WTC11 (cell line): Measurements from ENCODE around the gene KIRREL3. TPM values are rescaled to one million over a fixed set of nuclear protein-coding genes. Genes with fewer than 3 reads are reported as not detected.

Experiments
- ATAC-seq: fragments of 200-7000 bp; cut with Tn5 transposase; 2 replicates; pipeline ENCODE4 v1.10.0; 2021; ENCODE audit warnings: mild to moderate bottlenecking, moderate library complexity
- CTCF ChIA-PET: fragments of 300-600 bp; sonication (Branson Sonifier 250); formaldehyde crosslinking; loops from one replicate; lab custom pipeline; 2021; ENCODE audit warnings: antibody characterized with exemption; lab: Charles Lee
- POLR2A ChIA-PET: fragments of 350-600 bp; sonication (Branson Sonifier 250); formaldehyde crosslinking; loops from one replicate; lab custom pipeline; 2021; ENCODE audit warnings: antibody characterized with exemption; lab: Charles Lee
- DNase-seq: peaks from one replicate; pipeline ENCODE4 v3.0.0; 2021; ENCODE audit warnings: low spot score
- H3K27ac Mint-ChIP-seq: 2 replicates; pipeline ENCODE4 v1.8.0; 2021; ENCODE audit warnings: mixed read lengths
- H3K27me3 Mint-ChIP-seq: 2 replicates; pipeline ENCODE4 v1.8.0; 2021; ENCODE audit warnings: low read depth, mild to moderate bottlenecking, moderate library complexity, mixed read lengths
- H3K36me3 Mint-ChIP-seq: 2 replicates; pipeline ENCODE4 v1.8.0; 2021; ENCODE audit warnings: mixed read lengths
- H3K4me1 Mint-ChIP-seq: 2 replicates; pipeline ENCODE4 v1.8.0; 2022; ENCODE audit warnings: mixed read lengths
- H3K4me3 Mint-ChIP-seq: 2 replicates; pipeline ENCODE4 v1.8.0; 2021; ENCODE audit warnings: mild to moderate bottlenecking, moderate library complexity, mixed read lengths
- H3K9me3 Mint-ChIP-seq: 2 replicates; pipeline ENCODE4 v1.8.0; 2021; ENCODE audit warnings: mixed read lengths
- AFF4 ChIP-seq: sonication (generic); formaldehyde crosslinking; IDR thresholded peaks from 2 replicates; pipeline ENCODE4 v1.8.1; 2023; ENCODE audit warnings: mild to moderate bottlenecking, missing genetic modification reagents, borderline replicate concordance
- ARID4B ChIP-seq: sonication (generic); formaldehyde crosslinking; IDR thresholded peaks from 2 replicates; pipeline ENCODE4 v1.8.0; 2023; ENCODE audit warnings: missing genetic modification reagents, mild to moderate bottlenecking, borderline replicate concordance
- ATF2 ChIP-seq: sonication (generic); formaldehyde crosslinking; IDR thresholded peaks from 2 replicates; pipeline ENCODE4 v1.8.1; 2022; ENCODE audit warnings: low read depth, missing genetic modification reagents, borderline replicate concordance
- ERG ChIP-seq: fragments of 250-450 bp; sonication (Bioruptor Pico); IDR thresholded peaks from 2 replicates; pipeline ENCODE4 v1.8.0; 2021; ENCODE audit warnings: mild to moderate bottlenecking
- JAZF1 ChIP-seq: fragments of 250-450 bp; sonication (Bioruptor Pico); IDR thresholded peaks from 2 replicates; pipeline ENCODE4 v1.9.0; 2021; ENCODE audit warnings: moderate library complexity, mild to moderate bottlenecking, inconsistent platforms
- NFATC4 ChIP-seq: fragments of 250-450 bp; sonication (Bioruptor Pico); IDR thresholded peaks from 2 replicates; pipeline ENCODE4 v1.9.0; 2021; ENCODE audit warnings: mild to moderate bottlenecking
- PREB ChIP-seq: sonication (generic); formaldehyde crosslinking; IDR thresholded peaks from 2 replicates; pipeline ENCODE4 v1.8.1; 2022; ENCODE audit warnings: mild to moderate bottlenecking, missing genetic modification reagents, moderate library complexity, borderline replicate concordance
- RELA ChIP-seq: sonication (generic); formaldehyde crosslinking; IDR thresholded peaks from 2 replicates; pipeline ENCODE4 v1.8.1; 2022; ENCODE audit warnings: missing genetic modification reagents, mild to moderate bottlenecking, borderline replicate concordance
- STAT6 ChIP-seq: sonication (generic); formaldehyde crosslinking; conservative IDR thresholded peaks from 2 replicates; pipeline ENCODE4 v1.8.1; 2023; ENCODE audit warnings: mild to moderate bottlenecking, low read depth, missing genetic modification reagents, moderate library complexity
- TCF7 ChIP-seq: sonication (generic); formaldehyde crosslinking; IDR thresholded peaks from 2 replicates; pipeline ENCODE4 v1.8.0; 2022; ENCODE audit warnings: mild to moderate bottlenecking, low read depth, missing genetic modification reagents, moderate library complexity
- ZMAT4 ChIP-seq: fragments of 250-450 bp; sonication (Bioruptor Pico); IDR thresholded peaks from 2 replicates; pipeline ENCODE4 v1.9.0; 2021; ENCODE audit warnings: mild to moderate bottlenecking
- ZNF219 ChIP-seq: sonication (generic); formaldehyde crosslinking; IDR thresholded peaks from 2 replicates; pipeline ENCODE4 v1.8.0; 2023; ENCODE audit warnings: missing genetic modification reagents, mild to moderate bottlenecking, borderline replicate concordance
- ZNF425 ChIP-seq: fragments of 250-450 bp; sonication (Bioruptor Pico); conservative IDR thresholded peaks from 2 replicates; pipeline ENCODE4 v1.9.0; 2021; ENCODE audit warnings: mild to moderate bottlenecking
- total RNA-seq: library from RNA; stranded (reverse); gene quantifications from 3 replicates; pipeline ENCODE4 v1.2.3, GENCODE V29; 2021

Gene KIRREL3
- total RNA-seq, 1 experiment from 2014 or later = 0.59 TPM

- peaks cover 10% of the 10 kb centered on the region for H3K36me3 Mint-ChIP-seq
- H3K9me3 Mint-ChIP-seq = peaks cover 13% of the 10 kb centered on the region
- H3K4me1 Mint-ChIP-seq = peaks cover 21% of the 10 kb centered on the region
- no peak for TF ChIP-seq RELA (CRISPR knock-in tag)
- no peak for TF ChIP-seq TCF7 (CRISPR knock-in tag)
- TF ChIP-seq ZNF219 (CRISPR knock-in tag) = no peak
- no peak for TF ChIP-seq ZNF425
- no peak for TF ChIP-seq ZMAT4 (CRISPR knock-in tag)
- no peak for TF ChIP-seq ATF2 (CRISPR knock-in tag)
- no peak for TF ChIP-seq AFF4 (CRISPR knock-in tag)
- no peak for TF ChIP-seq PREB (CRISPR knock-in tag)
- TF ChIP-seq STAT6 (CRISPR knock-in tag) = no peak
- TF ChIP-seq ARID4B = no peak
- no peak for TF ChIP-seq JAZF1 (CRISPR knock-in tag)
- TF ChIP-seq NFATC4 = no peak
- no peak for TF ChIP-seq ERG (CRISPR knock-in tag)
- H3K27me3 Mint-ChIP-seq = no peaks in the 10 kb centered on the region
- H3K27ac Mint-ChIP-seq = no peak overlapping the region
- peak; percentile 28 for DNase-seq
- H3K4me3 Mint-ChIP-seq = no peak overlapping the region
- no peak for ATAC-seq
- CTCF ChIA-PET = interaction anchor here (0.7 to 2.1 kb wide), 4 partner anchors 9 to 154 kb away, joined by 5 to 10 read pairs (median 6); no protein-coding TSS in a partner anchor
- POLR2A ChIA-PET = no interaction called here
Observed at GRCh38 chr11:126595560-126595959, 405.0 kb downstream of the KIRREL3 start.
